Measurements from ENCODE around the gene HOXA4.

GRCh38 chr7:27123477-27124053 lies 7.0 kb downstream of the HOXA4 start:
- no peak for TF ChIP-seq POLR2AphosphoS5 (IDR thresholded peaks at IDR 0.05)
- TF ChIP-seq, protein P1, sequence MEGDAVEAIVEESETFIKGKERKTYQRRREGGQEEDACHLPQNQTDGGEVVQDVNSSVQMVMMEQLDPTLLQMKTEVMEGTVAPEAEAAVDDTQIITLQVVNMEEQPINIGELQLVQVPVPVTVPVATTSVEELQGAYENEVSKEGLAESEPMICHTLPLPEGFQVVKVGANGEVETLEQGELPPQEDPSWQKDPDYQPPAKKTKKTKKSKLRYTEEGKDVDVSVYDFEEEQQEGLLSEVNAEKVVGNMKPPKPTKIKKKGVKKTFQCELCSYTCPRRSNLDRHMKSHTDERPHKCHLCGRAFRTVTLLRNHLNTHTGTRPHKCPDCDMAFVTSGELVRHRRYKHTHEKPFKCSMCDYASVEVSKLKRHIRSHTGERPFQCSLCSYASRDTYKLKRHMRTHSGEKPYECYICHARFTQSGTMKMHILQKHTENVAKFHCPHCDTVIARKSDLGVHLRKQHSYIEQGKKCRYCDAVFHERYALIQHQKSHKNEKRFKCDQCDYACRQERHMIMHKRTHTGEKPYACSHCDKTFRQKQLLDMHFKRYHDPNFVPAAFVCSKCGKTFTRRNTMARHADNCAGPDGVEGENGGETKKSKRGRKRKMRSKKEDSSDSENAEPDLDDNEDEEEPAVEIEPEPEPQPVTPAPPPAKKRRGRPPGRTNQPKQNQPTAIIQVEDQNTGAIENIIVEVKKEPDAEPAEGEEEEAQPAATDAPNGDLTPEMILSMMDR (IDR thresholded peaks at IDR 0.05) = no peak
